Activated CD8-positive, alpha-beta memory T cell treated with anti-CD3 and anti-CD28 coated beads for 48 hours (primary cell): ENCODE measurements around the gene SMCO2.
A peak's percentile ranks its signal among the peaks of the same experiment; 100 is the strongest.

Experiments used
- DNase-seq, 3 experiments: peaks; one replicate each; pipeline ENCODE4 v3.0.0-alpha.2; 2020; ENCODE audit warnings: low read depth in 2 of 3, low spot score in 2 of 3

SMCO2 gene

GRCh38 chr12:27498149-27498548, 51.6 kb downstream of the SMCO2 start:
- DNase-seq, result no peak

DNA sequence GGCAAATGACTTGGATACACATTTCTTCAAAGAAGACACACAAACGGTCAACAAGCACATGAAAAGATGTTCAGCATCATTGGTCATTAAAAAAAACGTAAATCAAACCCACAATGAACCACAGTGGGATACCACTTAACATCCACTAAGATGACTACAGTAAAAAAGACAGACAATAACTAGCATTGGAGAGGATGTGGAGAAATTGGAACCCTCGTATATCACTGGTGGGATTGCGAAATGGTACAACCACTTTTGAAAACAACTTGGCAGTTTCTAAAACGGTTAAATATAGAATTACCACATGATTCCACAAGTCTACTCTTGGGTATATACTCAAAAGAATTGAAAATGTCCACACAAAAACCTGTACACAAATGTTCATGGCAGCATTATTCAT, 52.2 kb downstream of the SMCO2 start:
- no peak for DNase-seq

DNA sequence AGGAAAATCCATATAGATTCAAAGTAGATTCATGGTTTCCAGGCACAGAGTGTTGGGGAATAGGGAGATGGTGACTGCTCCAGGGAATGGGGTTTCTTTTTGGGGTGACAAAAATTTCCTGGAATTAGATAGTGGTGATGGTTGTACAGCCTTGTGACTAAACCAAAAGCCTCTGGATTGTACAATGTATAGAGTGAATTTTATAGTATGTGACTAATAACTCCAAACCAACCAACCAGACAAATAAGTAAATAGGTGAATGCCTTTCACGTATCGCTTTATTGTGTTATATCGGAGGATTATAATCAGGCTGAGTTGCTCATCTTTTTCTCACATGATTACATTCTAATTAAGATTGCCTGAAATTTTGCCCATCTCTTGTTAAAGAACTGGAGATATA, 52.8 kb downstream of the SMCO2 start:
- DNase-seq, result no peak

- no peak for DNase-seq
Measured at GRCh38 chr12:27500546-27500945, 54.0 kb downstream of the SMCO2 start.

DNA sequence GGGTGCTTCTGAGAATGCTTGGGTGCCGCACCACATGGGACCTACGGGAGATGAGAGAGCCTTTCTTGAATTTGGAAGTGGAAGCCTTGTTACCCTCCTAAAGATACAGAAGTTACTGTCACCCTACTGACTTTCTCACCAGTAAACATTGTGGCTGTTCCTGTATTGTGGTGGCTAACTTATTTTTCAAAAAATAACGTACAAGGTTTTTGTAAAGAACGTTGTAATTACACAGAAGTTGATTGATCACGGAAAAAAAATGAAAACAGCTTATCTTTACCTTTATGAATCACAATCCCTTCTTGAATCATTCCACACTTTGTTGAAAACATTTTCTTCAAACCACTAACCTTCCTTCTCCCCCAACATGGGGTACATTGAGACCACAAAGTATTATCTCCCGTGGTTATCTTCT, 55.5 kb downstream of the SMCO2 start:
- no peak for DNase-seq

DNA sequence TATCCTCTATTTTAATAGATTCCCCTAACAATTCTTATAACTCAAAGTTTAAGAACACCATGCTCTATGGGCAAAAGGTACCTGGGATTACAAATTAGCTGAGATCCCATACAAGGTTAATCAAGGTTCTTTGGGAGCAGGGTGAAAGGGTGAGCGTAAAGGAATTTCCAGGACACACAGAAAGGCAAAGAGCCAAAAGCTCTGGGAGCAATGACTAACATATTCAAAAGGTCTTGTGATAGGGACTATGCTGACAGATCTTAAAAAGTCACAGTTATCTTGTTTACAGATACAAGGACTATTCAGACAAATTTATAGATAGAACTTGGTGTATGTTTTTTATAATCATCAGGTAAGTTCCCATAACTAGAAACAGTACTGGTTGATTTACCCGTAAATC, 58.0 kb downstream of the SMCO2 start:
- no peak for DNase-seq

DNA sequence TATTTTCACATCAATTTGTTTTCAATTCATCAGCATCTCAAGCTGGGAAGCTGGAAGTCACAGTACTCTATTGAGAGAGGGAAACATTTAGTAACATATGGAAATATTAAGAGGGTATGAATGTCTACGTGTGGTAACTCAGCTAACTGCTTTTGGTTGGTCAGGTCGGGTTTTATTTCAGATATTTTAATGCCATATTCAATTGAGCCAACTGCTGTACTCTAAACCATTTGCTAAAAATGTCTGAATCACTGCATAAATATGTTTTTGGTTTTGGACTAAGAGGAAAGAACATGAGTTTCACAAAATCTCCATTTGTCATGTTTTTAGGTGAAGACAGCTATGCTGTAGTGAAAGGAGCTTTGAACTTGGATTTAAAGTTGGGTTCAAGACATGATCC, 58.6 kb downstream of the SMCO2 start:
- DNase-seq, result no peak

DNA sequence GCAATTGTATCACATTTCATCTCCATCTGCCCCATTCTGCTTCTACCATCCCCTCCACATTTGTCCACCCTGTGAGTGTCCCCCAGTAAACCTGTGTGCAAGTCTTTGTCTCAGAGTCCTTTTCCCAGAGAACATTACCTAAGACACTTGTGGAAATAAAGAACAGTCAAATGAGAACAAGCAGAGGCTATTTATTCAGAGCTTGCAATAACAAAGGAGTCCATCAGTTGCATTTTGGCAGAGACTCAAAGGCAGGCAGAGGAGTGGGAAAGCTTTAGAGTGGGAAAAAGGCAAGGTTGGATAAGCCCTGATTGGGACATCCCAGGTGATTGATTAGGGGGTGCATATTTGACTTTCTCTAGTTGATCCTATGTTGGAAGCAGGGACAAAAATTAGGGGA, 59.2 kb downstream of the SMCO2 start:
- DNase-seq, result no peak

DNA sequence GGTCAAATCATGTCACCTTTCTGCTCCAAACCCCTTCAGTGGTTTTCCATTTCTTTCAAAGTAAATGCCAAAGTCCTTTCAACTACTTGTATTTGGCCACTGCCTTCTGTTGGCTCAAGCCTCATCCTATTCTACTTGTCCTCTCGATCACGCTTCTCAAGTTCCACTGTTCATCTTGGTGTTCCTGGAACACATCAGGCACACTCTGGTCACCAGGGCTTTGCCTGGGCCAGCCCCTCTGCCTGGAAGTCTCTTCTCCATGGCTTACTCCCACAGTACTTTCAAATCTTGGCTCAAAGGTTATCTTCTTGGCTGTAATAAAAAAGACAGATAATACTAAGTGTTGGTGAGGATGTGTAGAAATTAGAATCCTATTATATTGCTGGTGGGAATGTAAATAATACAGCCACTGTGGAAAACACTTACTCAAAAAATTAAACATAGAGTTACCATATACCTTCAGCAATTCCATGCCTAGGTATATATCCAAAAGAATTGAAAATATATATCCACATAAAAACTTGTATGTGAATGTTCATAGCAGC, 60.2 kb downstream of the SMCO2 start:
- no peak for DNase-seq

- no peak for DNase-seq
Measured at GRCh38 chr12:27508736-27509431, 62.3 kb downstream of the SMCO2 start.

DNA sequence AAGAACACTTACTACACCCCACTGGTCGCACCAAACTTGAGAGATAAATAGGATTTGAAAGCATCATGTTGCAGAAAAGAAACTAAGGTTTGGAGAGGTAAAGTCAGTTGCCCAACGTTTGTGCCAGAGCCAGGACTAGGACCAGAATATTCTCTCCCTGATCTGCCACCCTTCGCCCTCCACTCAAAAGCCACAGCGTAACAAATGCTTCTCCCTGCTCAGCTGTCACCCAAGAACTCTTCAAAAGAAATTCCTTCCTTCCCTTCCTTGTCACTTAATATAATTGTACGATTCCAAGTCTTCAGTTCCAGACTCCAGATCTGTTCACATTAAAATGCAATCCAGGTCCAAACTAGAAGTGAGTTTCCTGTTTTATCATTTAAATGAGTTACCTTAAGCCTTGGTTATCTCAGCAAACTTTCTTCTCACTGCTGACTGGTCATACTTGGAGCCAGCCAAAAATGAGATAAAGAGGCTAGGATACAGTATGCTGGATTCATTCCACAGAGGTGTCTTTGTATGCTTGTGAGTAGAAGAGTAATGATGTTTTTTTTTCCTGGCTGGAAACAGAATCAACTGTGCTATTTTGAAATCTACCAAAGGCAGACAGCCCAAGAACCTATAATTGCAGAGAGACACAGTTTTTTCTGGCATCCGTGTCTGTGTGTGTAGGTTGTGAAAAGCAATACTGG, 64.6 kb downstream of the SMCO2 start:
- no peak for DNase-seq

DNA sequence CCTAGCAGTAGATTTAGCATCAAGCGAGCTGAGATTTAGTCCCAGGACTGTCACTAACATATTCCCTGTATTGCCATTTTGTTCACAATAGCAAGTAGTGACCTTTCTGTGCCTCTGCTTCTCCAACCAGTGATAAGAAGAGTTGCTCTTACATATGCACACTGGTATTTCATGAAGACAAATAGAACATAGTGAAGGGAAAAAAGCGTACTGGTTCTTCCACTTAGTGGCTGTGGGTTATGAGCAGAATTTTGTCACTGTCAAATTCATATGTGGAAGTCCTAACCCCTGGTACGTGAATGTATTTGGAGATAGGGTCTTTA, 65.1 kb downstream of the SMCO2 start:
- DNase-seq, result no peak

DNA sequence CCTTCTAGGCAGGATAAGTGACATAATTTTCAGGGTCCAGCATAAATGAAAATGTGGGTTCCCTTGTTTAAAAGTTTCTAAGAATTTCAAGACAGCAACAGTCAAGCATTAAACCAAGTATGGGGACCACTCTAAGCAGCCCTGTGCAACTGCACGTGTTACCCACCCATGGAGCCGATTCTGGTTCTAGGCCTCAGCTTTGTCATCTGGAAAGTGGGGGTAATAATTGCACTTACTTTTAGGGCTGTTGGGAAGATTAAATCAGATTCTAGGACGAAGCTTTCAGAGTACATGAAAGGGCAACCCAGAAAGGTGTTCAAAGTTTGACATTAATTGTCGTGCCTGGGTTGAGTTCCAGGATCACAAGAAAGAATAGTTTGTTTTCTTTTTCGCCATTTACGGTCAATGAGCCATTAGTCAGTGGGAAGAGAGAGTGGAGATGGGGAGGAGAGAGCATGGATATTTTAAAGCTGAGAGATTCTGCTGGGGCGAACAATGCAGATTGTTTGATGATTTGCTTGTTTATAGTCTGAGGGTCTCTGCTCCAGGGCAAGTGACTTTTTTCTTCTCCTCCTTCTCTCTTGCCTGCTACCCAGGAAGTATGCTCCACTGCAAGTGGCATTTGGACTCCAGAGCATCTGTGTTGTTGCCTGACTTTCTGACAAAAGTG, 66.8 kb downstream of the SMCO2 start:
- no peak for DNase-seq

GRCh38 chr12:27515671-27516070, 69.1 kb downstream of the SMCO2 start:
- no peak for DNase-seq

DNA sequence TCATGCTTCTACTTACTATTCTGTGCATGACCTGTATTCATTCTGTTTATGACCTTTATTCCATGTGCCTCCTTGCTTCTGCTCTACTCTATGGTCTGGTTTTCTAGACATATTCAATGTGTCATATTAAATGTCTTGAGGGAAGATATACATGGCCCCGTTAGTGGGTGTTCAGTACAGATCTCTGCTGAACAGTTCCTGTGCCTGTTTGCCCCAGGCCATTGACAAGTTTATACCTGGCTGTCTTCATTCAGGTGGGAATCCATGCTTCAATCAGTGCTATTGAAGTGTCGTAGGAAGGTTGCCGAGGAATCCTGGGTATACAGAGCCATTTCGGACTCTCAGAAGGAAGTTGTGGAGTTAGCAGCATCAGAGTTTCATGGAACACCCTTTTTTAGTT, 70.1 kb downstream of the SMCO2 start:
- DNase-seq, result no peak

DNA sequence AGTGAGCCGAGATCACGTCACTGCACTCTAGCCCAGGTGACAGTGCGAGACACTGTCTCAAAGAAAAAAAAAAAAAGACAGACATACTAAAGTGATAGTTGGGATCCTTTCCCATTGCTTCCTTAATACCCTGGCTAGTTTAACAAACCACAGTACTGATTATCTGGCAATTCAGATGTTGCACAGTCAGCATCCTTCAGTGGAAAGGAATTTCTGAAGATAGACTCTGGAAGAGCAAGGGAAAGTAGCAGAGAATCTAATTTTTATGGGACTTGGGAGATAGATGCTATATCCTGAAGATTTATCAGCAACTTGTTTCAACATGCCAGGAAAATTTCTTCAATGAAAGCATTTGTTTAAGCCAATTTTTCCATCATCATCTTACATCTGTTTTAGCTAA, 71.0 kb downstream of the SMCO2 start:
- no peak for DNase-seq

DNA sequence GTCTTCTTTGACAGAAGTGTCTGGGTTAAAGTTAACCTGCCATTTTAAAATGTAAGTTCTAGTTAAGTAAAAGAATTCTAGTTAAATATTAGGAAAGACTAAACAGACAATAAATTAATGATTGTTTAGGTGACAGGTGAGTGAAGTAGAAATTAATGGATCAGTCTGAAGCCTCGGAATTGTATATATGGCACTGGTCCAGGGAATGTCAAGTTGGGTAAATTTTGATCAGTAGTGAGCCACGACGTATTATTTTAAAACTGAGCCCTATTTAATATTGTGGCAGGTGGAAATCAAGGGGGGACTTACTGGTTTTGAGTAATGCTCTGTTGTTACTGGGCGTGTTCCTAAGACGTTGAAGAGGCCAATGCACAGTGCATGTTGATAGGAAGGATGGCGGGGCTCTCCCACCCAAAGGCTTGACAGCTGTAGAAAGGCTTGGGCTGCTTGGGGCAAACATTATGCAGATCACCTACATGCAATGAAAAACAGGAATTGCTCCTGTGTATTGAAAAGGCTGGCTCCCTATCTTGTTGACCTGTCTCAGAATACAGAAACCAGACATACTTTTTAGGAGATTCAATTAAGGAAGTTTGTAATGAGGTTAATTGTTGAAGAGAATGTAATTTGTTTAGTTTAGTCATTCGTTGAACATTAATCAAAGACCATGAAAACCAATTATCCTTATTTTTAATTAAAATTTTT, 71.6 kb downstream of the SMCO2 start:
- no peak for DNase-seq

GRCh38 chr12:27521066-27521465, 74.5 kb downstream of the SMCO2 start:
- DNase-seq, result no peak

- no peak for DNase-seq
Measured at GRCh38 chr12:27521981-27522380, 75.4 kb downstream of the SMCO2 start.

- DNase-seq, result no peak
Measured at GRCh38 chr12:27523305-27523641, 76.7 kb downstream of the SMCO2 start.

GRCh38 chr12:27523642-27524493, 77.3 kb downstream of the SMCO2 start, which contains the start of gene PPFIBP1:
Gene PPFIBP1 (plus strand): TSS chr12:27524206. CDS start chr12:27633397, 109,191 bp downstream.
- peak; percentile 96 to 100 (median 100) for DNase-seq
